HuH-7 (cell line): ENCODE measurements around the gene SORCS2.

ENCODE experiments used
- DNase-seq: peaks from one replicate; pipeline ENCODE4 v3.0.0; 2011; ENCODE audit warnings: low spot score

SORCS2 gene

GRCh38 chr4:7637971-7638370 is 445.6 kb downstream of the SORCS2 start:
- DNase-seq = no peak

GRCh38 chr4:7638489-7638888 is 446.2 kb downstream of the SORCS2 start:
- DNase-seq = no peak

GRCh38 chr4:7638984-7639789 is 446.8 kb downstream of the SORCS2 start:
- DNase-seq = peak; percentile 55

- DNase-seq = no peak
Measured at GRCh38 chr4:7640136-7640535, 447.8 kb downstream of the SORCS2 start.

- DNase-seq = no peak
Measured at GRCh38 chr4:7641712-7642111, 449.4 kb downstream of the SORCS2 start.

- DNase-seq = no peak
Measured at GRCh38 chr4:7642741-7643458, 450.6 kb downstream of the SORCS2 start.

GRCh38 chr4:7645158-7645557 is 452.8 kb downstream of the SORCS2 start:
- DNase-seq = no peak

GRCh38 chr4:7645956-7646355 is 453.6 kb downstream of the SORCS2 start:
- DNase-seq = no peak

GRCh38 chr4:7646384-7647061 is 454.2 kb downstream of the SORCS2 start:
- no peak for DNase-seq

GRCh38 chr4:7647186-7647585 is 454.8 kb downstream of the SORCS2 start:
- DNase-seq = no peak

GRCh38 chr4:7647600-7648543 is 455.5 kb downstream of the SORCS2 start:
- DNase-seq = no peak

- no peak for DNase-seq
Measured at GRCh38 chr4:7648544-7649395, 456.4 kb downstream of the SORCS2 start.

- DNase-seq = no peak
Measured at GRCh38 chr4:7649411-7649740, 457.0 kb downstream of the SORCS2 start.

GRCh38 chr4:7649741-7650531 is 457.6 kb downstream of the SORCS2 start:
- no peak for DNase-seq

- peak; percentile 57 for DNase-seq
Measured at GRCh38 chr4:7650606-7651385, 458.5 kb downstream of the SORCS2 start.

- DNase-seq = no peak
Measured at GRCh38 chr4:7651461-7651921, 459.2 kb downstream of the SORCS2 start.

GRCh38 chr4:7652006-7652405 is 459.7 kb downstream of the SORCS2 start:
- no peak for DNase-seq

- no peak for DNase-seq
Measured at GRCh38 chr4:7652451-7652881, 460.1 kb downstream of the SORCS2 start.

GRCh38 chr4:7652906-7653305 is 460.6 kb downstream of the SORCS2 start:
- no peak for DNase-seq
